ENCODE results near the gene CCN6. TPM values are rescaled to one million over a fixed set of nuclear protein-coding genes. Genes with fewer than 3 reads are reported as not detected.
"Not testable (repeated sequence)": the region's sequence is repeated elsewhere in the genome, so short reads cannot be mapped to it uniquely, and the experiment has no call there.

The CCN6 gene
- total RNA-seq, 4 donors from 2014 or later, result 0.38 TPM; not detected in 3

DNA sequence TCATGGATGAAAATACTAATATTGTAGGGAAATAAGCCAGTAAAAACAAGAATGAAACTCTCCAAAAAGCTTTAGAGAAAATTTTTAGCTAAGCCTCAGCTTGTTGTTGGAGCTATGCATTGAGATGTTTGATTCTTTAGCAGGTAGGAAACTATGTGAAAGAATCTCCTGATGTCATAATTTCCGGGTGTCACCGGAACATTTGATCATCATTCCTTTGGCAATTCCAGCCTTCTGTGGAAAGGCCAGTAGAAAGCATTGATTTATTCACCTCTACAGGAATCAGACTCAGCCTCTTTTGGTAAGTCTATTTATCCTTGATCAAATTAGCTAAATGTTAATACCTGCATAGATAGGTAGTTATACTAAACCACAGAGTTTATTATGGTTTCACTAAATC, 43.0 kb downstream of the CCN6 start:
- no peak overlapping the region for H3K27ac ChIP-seq
- no peak for DNase-seq
- no peaks in the 10 kb centered on the region for H3K27me3 ChIP-seq
- WGBS, 2 donors, result 70 to 96% methylated on average over 2 of the region's 2 CpGs
- H3K4me3 ChIP-seq, result no peak overlapping the region
- TF ChIP-seq POLR2A (IDR thresholded peaks at IDR 0.05) (no peak), CTCF (IDR thresholded peaks at IDR 0.05) (no peak)
- H3K9me3 ChIP-seq, result no peaks in the 10 kb centered on the region
- H3K36me3 ChIP-seq, result peaks cover 0 to 13% (median 0%) of the 10 kb centered on the region in 3 donors
- H3K4me1 ChIP-seq, result no peaks in the 10 kb centered on the region
- intact Hi-C loops (cut with DNase I), result no loop called here

- no peak overlapping the region for H3K4me3 ChIP-seq
- intact Hi-C loops (cut with DNase I), result no loop called here
- TF ChIP-seq CTCF (IDR thresholded peaks at IDR 0.05) (no peak), POLR2A (IDR thresholded peaks at IDR 0.05) (no peak)
- DNase-seq, result no peak
- no peak overlapping the region for H3K27ac ChIP-seq
- H3K36me3 ChIP-seq, result peaks cover 0 to 17% (median 0%) of the 10 kb centered on the region in 3 donors
- no peaks in the 10 kb centered on the region for H3K27me3 ChIP-seq
- 82 to 84% methylated on average over 4 of the region's 4 CpGs for WGBS, 2 donors
- no peaks in the 10 kb centered on the region for H3K4me1 ChIP-seq
- no peaks in the 10 kb centered on the region for H3K9me3 ChIP-seq
These were observed 46.7 kb downstream of the CCN6 start for GRCh38 chr6:112100561-112100960.

DNA sequence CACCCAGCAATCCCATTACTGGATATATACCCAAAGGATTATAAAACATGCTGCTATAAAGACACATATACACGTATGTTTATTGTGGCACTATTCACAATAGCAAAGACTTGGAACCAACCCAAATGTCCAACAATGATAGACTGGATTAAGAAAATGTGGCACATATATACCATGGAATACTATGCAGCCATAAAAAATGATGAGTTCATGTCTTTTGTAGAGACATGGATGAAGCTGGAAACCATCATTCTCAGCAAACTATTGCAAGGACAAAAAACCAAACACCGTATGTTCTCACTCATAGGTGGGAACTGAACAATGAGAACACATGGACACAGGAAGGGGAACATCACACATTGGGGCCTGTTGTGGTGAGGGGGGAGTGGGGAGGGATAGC, 52.1 kb downstream of the CCN6 start:
- intact Hi-C loops (cut with DNase I); H3K27me3 ChIP-seq; H3K9me3 ChIP-seq; H3K27ac ChIP-seq; H3K4me1 ChIP-seq; DNase-seq; H3K4me3 ChIP-seq: not testable (repeated sequence)
- 71 to 80% methylated on average over 1 of the region's 2 CpGs for WGBS, 2 donors
- peaks cover 0 to 32% (median 0%) of the 10 kb centered on the region in 3 donors for H3K36me3 ChIP-seq

- Histone ChIP-seq H3K36me3 (peaks cover 0 to 28% (median 0%) of the 10 kb centered on the region in 3 donors), H3K27me3 (no peaks in the 10 kb centered on the region), H3K9me3 (no peaks in the 10 kb centered on the region), H3K4me3 (no peak overlapping the region), H3K4me1 (no peaks in the 10 kb centered on the region), H3K27ac (no peak overlapping the region)
- DNase-seq, result no peak
- intact Hi-C loops (cut with DNase I), result no loop called here
- 55 to 57% methylated on average over 2 of the region's 2 CpGs for WGBS, 2 donors
- TF ChIP-seq CTCF (IDR thresholded peaks at IDR 0.05), result no peak
These were observed 52.7 kb downstream of the CCN6 start for GRCh38 chr6:112106562-112106961.

DNA sequence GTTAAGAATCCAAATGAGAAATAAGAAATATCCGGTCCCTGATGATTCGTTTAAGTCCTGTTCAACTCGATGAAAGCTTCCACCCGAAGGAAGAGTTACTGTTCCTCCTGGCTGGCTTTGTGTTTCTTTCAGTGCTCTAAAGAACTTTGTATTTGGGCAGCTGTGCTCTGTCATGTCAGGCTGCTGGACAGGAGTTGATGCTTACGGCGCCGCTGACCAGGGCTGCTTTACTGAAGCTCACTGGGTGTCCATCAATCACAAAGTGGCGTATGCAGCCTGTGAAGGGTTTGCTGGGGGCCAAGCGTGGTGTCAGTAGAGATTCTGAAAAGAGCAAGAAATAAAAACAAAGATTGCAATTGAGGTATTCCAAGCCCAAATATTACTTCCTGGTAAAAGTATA, 55.4 kb downstream of the CCN6 start:
- Histone ChIP-seq H3K9me3 (no peaks in the 10 kb centered on the region), H3K36me3 (peaks cover 0 to 42% (median 0%) of the 10 kb centered on the region in 3 donors), H3K4me1 (no peaks in the 10 kb centered on the region), H3K4me3 (no peak overlapping the region), H3K27ac (no peak overlapping the region), H3K27me3 (no peaks in the 10 kb centered on the region)
- DNase-seq, result no peak
- WGBS, 2 donors, result 57 to 68% methylated on average over 9 of the region's 9 CpGs
- intact Hi-C loops (cut with DNase I), result no loop called here
- TF ChIP-seq POLR2A (IDR thresholded peaks at IDR 0.05) (no peak), CTCF (IDR thresholded peaks at IDR 0.05) (no peak)

DNA sequence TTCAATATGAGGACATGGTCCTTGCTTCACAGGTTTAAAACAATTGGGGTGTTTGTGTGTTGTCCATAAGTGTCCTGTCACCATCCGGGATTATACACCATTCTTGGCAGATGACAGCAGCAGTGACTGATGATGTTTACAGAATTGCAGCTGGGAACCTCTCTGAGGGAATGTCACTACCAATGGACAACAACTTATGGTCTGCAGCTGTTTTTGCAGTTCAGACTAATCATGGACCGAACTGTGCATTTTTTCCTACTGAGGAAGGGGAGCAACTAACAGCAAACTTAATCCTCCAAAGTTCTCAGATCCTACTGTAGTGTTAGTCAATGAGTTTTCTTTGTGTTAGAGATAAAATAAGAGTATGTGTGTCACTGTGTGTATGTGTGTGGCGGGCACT, 59.5 kb downstream of the CCN6 start:
- intact Hi-C loops (cut with DNase I), result no loop called here
- no peak overlapping the region for H3K4me3 ChIP-seq
- peaks cover 0 to 62% (median 0%) of the 10 kb centered on the region in 3 donors for H3K36me3 ChIP-seq
- WGBS, 2 donors, result 60 to 74% methylated on average over 3 of the region's 3 CpGs
- no peaks in the 10 kb centered on the region for H3K27me3 ChIP-seq
- H3K9me3 ChIP-seq, result no peaks in the 10 kb centered on the region
- H3K4me1 ChIP-seq, result no peaks in the 10 kb centered on the region
- H3K27ac ChIP-seq, result no peak overlapping the region
- no peak for DNase-seq
- TF ChIP-seq CTCF (IDR thresholded peaks at IDR 0.05) (no peak), POLR2A (IDR thresholded peaks at IDR 0.05) (no peak)
